Smooth muscle cell (in vitro differentiated cells): ENCODE measurements around the gene CAMTA1. TPM values are rescaled to one million over a fixed set of nuclear protein-coding genes. Genes with fewer than 3 reads are reported as not detected.

Source experiments
- DNase-seq: peaks from one replicate; lab custom pipeline; 2025; ENCODE audit not compliant: unreplicated experiment; lab: John Stamatoyannopoulos, UW
- H2AFZ ChIP-seq: fragments of 200-600 bp; sonication (generic); 2 replicates; pipeline ENCODE4 v1.6.0; 2016; ENCODE audit warnings: antibody characterized with exemption, low read depth, mild to moderate bottlenecking
- H3F3A ChIP-seq: fragments of 200-600 bp; sonication (generic); 2 replicates; pipeline ENCODE4 v1.6.0; 2017; ENCODE audit warnings: antibody characterized with exemption, low read depth
- H3K27ac ChIP-seq: fragments of 200-600 bp; sonication (generic); 2 replicates; pipeline ENCODE4 v1.5.1; 2016; ENCODE audit warnings: low read depth, mild to moderate bottlenecking
- H3K27me3 ChIP-seq: fragments of 200-600 bp; sonication (generic); 2 replicates; pipeline ENCODE4 v1.6.1; 2016; ENCODE audit warnings: low read depth, mild to moderate bottlenecking
- H3K36me3 ChIP-seq: fragments of 200-600 bp; sonication (generic); 2 replicates; pipeline ENCODE4 v1.5.1; 2016; ENCODE audit warnings: low read depth
- H3K4me1 ChIP-seq: fragments of 200-600 bp; sonication (generic); 2 replicates; pipeline ENCODE4 v1.5.1; 2016; ENCODE audit warnings: low read depth
- H3K4me2 ChIP-seq: fragments of 200-600 bp; sonication (generic); 2 replicates; pipeline ENCODE4 v1.6.0; 2016; ENCODE audit warnings: mild to moderate bottlenecking
- H3K4me3 ChIP-seq: fragments of 200-600 bp; sonication (generic); 2 replicates; pipeline ENCODE4 v1.5.1; 2016; ENCODE audit warnings: mild to moderate bottlenecking
- H3K79me2 ChIP-seq: fragments of 200-600 bp; sonication (generic); 2 replicates; pipeline ENCODE4 v1.6.0; 2016; ENCODE audit warnings: low read depth, mild to moderate bottlenecking
- H3K9ac ChIP-seq: fragments of 200-600 bp; sonication (generic); 2 replicates; pipeline ENCODE4 v1.6.0; 2016; ENCODE audit warnings: low read depth
- H3K9me3 ChIP-seq: fragments of 200-600 bp; sonication (generic); replicated peaks from 2 replicates; pipeline ENCODE4 v1.5.1; 2016; ENCODE audit warnings: low read depth
- H4K20me1 ChIP-seq: fragments of 200-600 bp; sonication (generic); 2 replicates; pipeline ENCODE4 v1.6.0; 2016; ENCODE audit warnings: low read depth
- CTCF ChIP-seq: fragments of 200-600 bp; sonication (generic); IDR thresholded peaks from 2 replicates; pipeline ENCODE4 v1.5.1; 2017; ENCODE audit warnings: borderline replicate concordance, mild to moderate bottlenecking, antibody characterized with exemption; ENCODE audit not compliant: insufficient read depth, poor library complexity, severe bottlenecking
- WGBS: methylation state at CpG from one replicate; pipeline ENCODE4 v1.1.7; 2016; ENCODE audit warnings: low lambda C conversion rate; 5-methylcytosine and 5-hydroxymethylcytosine counted together
- polyA plus RNA-seq: library from polyadenylated mRNA; unstranded; fragments of >200 nt; fragmentation: Nextera tagmentation; extraction: Ambion mirVana; gene quantifications from 2 replicates; pipeline ENCODE4 v1.2.1, GENCODE V29; 2016
- total RNA-seq: library from RNA; depleted of rRNA; stranded (reverse); fragments of >200 nt; gene quantifications from 2 replicates; pipeline ENCODE4 v1.2.3, GENCODE V29; 2014

Gene CAMTA1
- total and polyA plus RNA-seq, 2 experiments from 2014 or later = 139 to 145 TPM

GRCh38 chr1:7749126-7749525 lies 963.9 kb downstream of the CAMTA1 start:
- Histone ChIP-seq H2AFZ (no peak overlapping the region), H4K20me1 (no peaks in the 10 kb centered on the region), H3K79me2 (no peaks in the 10 kb centered on the region), H3K4me3 (no peak overlapping the region), H3F3A (no peaks in the 10 kb centered on the region), H3K9me3 (no peaks in the 10 kb centered on the region), H3K9ac (no peak overlapping the region), H3K4me2 (no peak overlapping the region), H3K27me3 (no peaks in the 10 kb centered on the region), H3K36me3 (no peaks in the 10 kb centered on the region), H3K27ac (no peak overlapping the region), H3K4me1 (peaks cover 7% of the 10 kb centered on the region)
- TF ChIP-seq CTCF = no peak
- no peak for DNase-seq
- WGBS = 78% methylated on average over 5 of the region's 5 CpGs

- Histone ChIP-seq H3K27me3 (no peaks in the 10 kb centered on the region), H3F3A (no peaks in the 10 kb centered on the region), H3K4me3 (no peak overlapping the region), H3K36me3 (no peaks in the 10 kb centered on the region), H3K4me1 (peaks cover 7% of the 10 kb centered on the region), H3K9ac (no peak overlapping the region), H3K27ac (no peak overlapping the region), H3K4me2 (no peak overlapping the region), H2AFZ (no peak overlapping the region), H4K20me1 (no peaks in the 10 kb centered on the region), H3K79me2 (no peaks in the 10 kb centered on the region), H3K9me3 (no peaks in the 10 kb centered on the region)
- no peak for TF ChIP-seq CTCF
- 97% methylated on average over 11 of the region's 11 CpGs for WGBS
- no peak for DNase-seq
Observed at GRCh38 chr1:7751174-7751573, 965.9 kb downstream of the CAMTA1 start.

- Histone ChIP-seq H3K27me3 (no peaks in the 10 kb centered on the region), H2AFZ (peak overlapping the region; percentile 74), H3K9ac (no peak overlapping the region), H3K36me3 (no peaks in the 10 kb centered on the region), H3K9me3 (no peaks in the 10 kb centered on the region), H3F3A (no peaks in the 10 kb centered on the region), H3K79me2 (no peaks in the 10 kb centered on the region), H3K4me2 (peak overlapping the region; percentile 81), H3K4me3 (peak overlapping the region; percentile 51), H3K27ac (no peak overlapping the region), H4K20me1 (no peaks in the 10 kb centered on the region), H3K4me1 (peaks cover 7% of the 10 kb centered on the region)
- TF ChIP-seq CTCF = peak; percentile 77
- WGBS = 38% methylated on average over 18 of the region's 18 CpGs
- DNase-seq = no peak
Observed at GRCh38 chr1:7752512-7753417, 967.5 kb downstream of the CAMTA1 start.
